HG03159 (cell line): ENCODE data around the gene ANKRD42.
"Not testable (repeated sequence)": the region's sequence is repeated elsewhere in the genome, so short reads cannot be mapped to it uniquely, and the experiment has no call there.

Experiments used
- ATAC-seq: cut with Tn5 transposase; IDR thresholded peaks from one replicate; pipeline ENCODE4 v1.9.1; 2021; ENCODE audit warnings: mild to moderate bottlenecking, moderate library complexity; ENCODE audit not compliant: unreplicated experiment

The ANKRD42 gene

DNA sequence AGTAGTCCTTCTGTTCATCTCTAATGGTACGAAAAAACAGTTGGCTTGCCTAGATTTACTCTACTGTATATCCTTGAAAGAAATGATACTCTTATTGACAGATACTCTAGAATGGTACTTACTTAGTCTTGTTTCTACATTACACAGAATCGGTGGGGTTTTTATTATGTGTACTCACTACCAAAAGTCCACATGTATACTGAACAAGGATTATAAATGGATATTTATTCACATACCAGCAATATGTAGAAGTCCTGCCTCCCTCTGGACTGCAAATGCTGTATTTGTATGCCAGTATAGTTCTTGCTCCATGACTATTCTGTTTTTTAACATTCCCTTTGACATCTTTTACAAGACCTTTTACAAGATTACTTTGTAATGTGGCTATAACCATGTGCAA is 22.6 kb upstream of the ANKRD42 start:
- no peak for ATAC-seq

DNA sequence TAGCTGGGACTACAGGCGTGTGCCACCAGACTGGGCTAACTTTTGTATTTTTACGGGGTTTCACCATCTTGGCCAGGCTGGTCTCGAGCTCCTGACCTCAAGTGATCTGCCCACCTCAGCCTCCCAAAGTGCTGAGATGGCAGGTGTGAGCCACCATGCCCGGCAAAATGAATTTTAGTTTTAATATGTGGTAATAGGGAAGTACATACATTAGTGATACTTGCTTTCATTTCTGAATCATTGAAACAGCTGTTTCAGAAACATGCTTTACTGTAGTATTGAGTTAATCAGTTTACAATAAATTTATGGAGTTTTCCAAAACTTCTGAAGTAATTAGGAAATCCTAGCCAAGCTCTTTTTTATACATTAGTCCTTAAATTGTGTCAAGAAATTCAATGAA is 21.0 kb upstream of the ANKRD42 start:
- ATAC-seq = no peak

DNA sequence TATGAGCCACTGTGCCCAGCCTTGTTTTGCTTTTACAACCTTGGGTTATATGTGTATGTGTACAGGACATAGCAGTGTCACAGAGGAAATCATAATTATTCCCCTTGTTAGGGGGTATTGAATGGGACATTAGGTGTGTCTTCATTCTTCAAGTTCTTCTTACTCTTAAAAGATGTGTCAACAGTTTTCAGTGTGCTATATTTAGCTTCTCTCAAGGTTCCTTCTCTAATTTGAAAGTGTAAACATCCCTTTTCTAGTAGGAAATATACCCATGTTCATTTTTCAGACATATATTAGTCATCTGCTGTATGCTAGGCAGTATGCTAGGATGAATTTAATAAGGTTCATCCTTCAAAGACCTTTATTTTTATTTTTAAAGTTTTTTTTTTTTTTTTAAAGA is 19.5 kb upstream of the ANKRD42 start:
- ATAC-seq = no peak

DNA sequence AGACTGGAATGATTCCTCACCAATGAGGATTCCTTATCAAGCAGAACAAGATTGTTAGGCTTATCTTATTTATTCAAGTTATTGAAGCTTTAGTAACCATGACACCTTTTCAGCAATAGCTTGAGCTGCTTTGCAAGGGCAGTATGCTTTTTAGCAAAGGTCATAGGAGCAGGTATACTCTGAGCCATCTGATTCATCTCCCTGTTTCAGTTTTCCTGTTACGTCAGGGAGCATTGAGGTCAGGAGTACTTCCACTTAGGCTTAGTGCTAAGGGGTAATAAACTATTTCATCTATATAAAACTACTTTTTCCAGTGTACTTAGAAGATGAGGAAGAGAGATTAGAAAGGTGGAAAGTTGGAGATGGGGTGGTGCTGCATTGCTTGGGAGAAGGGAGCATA is 17.7 kb upstream of the ANKRD42 start:
- ATAC-seq = no peak

DNA sequence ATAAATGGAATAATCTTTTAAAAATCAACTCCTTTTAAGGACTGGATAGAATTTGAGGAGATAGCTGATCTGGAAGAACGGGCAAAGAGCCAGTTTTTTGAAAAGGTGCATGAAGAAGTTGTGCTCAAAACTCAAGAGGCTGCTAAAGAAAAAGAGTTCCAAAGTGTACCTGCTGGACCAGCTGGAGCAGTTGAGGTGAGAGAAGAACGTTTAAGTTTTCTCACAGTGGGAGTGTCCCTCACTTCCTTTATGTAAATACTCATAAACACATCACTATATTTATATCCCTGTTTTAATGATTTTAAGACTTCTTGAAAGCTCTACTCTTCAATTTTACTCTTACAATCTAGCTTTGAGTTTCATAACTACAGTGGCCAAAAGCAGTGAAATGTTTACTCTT is 11.7 kb upstream of the ANKRD42 start:
- ATAC-seq = no peak

GRCh38 chr11:83185767-83186166 is 7.7 kb upstream of the ANKRD42 start:
- no peak for ATAC-seq

GRCh38 chr11:83187465-83187864 is 6.0 kb upstream of the ANKRD42 start:
- no peak for ATAC-seq

DNA sequence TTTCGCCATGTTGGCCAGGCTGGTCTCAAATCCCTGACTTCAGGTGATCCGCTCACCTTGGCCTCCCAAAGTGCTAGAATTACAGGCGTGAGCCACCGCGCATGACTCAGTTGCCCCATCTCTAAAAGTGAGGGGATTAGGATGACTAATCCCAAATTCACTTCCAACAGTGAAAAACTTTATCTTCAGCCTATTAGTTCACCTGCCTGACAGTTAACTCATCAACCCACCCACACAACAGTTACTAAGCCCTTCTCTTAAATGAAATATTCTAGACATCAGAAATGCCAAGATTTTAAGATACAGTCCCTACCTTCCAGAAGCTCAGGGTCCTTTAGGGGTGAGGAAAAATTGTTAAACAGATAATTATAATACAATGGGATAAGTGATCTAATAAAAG is 2.0 kb upstream of the ANKRD42 start:
- ATAC-seq = no peak

DNA sequence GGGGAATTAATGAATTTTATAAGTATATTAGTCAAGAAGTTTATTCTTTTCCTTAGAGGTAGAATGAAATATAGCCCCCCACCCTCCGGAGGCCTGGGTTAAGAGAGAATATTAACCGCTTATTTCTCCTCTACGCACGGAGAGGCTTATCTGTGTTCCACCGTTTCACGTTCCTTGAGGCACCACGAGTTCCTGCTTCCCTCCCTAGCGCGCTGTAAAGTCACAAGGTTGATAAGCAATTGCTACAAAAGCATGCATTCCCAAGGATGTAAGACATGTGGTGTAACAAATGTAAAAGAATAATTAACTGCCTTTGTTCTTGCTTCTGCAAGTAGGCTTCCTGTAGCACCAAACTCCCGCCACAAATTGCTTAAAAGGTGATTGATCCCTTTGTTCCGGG is 1.5 kb upstream of the ANKRD42 start:
- no peak for ATAC-seq

- ATAC-seq = no peak
These were observed 786 bp upstream of the ANKRD42 start for GRCh38 chr11:83192606-83193245.

DNA sequence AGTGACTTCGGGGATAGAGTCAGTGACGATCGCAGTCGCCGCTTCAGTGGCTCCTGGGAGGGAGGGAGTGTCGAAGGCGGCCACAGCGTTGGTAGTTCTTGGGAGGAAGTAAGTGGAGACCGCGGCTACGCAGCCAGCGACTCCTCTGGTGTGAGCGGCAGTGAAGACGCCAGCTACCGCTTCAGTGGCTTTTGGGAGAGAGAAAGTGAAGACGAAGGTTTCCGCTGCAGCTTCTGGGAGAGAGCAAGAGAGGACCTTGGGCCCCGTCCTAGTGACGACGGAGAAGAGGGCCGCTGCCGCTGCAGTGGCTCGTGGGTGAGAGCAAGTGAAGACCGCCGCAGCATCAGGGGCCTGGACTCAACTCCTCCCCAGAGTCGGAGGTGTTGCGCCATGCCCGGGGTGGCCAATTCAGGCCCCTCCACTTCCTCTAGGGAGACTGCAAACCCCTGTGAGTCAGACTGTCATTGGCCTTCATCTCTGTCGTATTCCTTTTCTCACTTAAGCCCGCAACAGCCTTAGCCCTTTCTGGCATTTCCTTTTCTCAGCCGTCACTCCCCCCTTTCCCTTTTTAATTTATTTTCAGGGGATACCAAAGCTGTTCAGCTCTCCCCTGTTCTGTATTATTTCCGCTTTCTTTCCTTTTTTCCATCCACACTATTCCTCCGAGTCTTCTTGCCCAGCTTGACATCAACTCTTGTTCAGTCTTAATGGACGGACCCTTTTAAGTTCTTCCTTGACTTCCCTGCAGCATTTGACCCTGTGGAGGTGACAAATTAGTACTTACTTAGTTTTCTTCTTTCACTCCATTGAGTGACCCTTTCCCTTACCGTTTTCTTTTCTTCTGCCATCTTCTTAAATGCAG is 1.0 kb downstream of the ANKRD42 start:
- peak; percentile 60 for ATAC-seq

DNA sequence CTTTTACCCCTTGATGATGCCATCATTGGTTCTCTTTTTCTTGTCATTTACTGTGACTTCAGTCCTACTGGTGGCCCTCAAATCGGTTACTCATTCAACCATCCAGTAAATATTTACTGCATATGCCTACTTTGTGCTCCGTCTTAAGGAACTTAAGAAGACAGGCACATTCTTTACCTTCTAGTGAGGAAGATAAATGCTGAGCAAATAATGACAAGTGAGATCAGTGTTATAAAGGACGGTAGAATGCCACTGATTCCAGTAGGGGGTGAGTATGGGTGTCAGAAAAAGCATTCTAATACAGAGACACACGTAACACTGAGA is 1.6 kb downstream of the ANKRD42 start:
- no peak for ATAC-seq

DNA sequence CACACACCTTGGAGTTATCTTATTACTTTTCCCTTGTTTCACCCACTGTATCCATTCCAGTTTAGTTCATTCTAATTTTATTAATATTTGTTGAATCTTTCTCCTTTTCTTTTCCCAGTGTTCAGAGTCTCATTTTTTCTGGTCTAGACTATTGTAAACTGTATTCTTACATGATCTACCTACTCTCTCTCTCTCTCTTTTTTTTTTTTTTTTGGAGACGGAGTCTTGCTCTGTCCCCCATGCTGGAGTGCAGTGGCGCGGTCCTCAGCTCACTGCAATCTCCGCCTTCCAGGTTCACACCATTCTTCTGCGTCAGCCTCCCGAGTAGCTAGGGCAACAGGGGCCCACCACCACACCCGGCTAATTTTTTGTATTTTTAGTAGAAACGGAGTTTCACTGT is 2.1 kb downstream of the ANKRD42 start:
- no peak for ATAC-seq

GRCh38 chr11:83200035-83200434 is 6.5 kb downstream of the ANKRD42 start:
- no peak for ATAC-seq

DNA sequence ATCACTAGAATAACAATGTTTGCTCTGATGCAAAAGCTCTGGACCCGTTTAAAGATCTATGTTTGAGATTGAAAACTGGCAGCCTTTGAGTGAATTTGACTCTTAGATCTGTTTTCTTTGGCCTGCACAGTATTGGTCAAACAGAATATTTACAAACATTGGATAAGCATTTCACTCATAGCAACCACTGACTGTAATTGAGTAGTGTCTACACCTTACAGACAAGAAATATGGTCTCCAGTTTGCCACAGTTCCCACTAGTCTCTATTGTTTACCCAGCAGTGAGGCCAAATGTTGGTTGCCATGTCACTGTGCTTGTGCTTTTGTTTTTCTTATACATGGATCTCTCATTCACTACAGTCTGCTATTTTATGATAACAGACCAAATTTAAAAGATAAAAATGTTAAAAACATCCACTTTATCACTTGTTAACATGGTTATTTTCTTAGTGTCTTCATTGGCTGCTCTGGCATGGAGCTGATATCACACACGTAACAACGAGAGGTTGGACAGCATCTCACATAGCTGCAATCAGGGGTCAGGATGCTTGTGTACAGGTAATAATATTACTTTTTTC is 12.2 kb downstream of the ANKRD42 start:
- no peak for ATAC-seq

DNA sequence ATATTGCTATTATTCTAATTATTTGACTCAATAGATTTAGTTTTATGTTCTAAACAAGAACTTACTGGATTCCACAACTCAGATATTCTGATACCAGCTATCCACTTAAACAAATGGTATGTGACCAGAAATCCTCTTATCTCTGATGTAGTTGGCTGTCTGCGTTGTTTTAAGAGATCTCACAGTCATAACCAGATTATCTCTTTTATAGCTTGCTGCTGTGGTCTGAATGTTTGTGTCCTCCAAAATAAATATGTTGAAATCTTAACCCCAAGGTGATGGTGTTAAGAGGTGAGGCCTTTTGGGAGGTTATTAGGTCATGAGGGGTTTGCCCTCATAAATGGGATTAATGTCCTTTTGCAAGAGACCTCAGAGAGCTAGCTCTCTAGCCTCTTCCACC is 12.7 kb downstream of the ANKRD42 start:
- ATAC-seq = no peak

DNA sequence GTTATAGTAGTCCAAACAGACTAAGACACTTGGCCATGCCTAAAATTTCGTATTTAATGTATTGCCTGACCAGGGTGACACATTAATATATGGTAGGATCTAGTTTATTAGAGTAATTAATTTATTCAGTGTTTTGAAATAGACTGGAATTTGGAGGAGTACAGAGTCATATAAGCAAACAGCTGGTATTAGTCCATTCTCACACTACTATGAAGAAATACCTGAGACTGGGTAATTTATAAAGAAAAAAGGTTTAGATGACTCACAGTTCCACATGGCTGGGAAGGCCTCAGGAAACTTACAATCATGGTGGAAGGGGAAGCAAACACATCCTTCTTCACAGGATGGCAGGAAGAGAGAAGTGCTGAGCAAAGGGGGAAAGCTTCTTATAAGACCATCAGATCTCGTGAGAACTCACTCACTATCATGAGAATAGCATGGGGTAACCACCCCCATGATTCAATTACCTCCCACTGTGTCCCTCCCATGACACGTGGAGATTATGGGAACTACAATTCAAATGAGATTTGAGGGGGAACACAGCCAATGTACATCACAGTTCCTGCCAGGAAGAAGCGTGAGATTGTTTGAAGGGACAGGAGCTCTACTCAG is 13.4 kb downstream of the ANKRD42 start:
- ATAC-seq = not testable (repeated sequence)

GRCh38 chr11:83219095-83219494 is 25.6 kb downstream of the ANKRD42 start:
- no peak for ATAC-seq

DNA sequence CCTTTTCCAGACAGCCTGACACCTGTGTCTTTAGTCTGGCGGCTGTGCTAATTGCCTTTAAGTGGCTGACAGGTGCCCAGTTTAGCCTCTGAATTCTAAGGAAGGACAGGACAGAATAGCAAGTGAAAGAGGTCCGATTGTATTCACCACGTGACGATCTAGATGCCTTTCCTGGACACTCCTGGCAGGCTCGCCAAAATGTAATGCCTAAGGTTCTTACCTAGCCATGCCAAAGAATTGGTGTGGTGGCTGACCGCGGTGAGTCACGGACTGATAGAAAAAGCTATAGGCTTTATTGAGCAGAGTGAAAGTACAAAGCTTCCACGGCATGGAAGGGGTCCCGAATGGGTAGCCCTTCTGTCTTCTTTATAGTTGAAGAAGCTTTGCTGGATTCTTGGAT is 26.7 kb downstream of the ANKRD42 start:
- ATAC-seq = no peak

DNA sequence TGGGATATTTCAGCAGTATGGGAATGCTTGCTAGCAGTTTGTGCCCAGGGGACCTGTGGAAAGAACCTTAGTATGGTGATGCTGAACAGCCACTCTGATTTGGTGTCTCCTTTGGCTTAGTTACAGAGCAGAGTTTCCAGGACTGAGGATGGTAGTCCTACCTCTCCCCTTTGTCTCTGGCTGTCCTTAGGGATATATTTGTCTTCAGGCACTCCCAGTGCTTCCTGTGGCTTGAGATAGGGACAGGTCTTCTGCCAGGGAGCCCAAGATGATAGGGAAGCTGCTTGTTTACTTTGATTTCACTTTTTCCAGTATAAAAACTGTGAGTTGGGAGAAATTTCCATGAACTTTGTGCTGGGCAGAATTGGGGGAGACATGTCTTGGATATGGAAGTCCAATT is 28.2 kb downstream of the ANKRD42 start:
- ATAC-seq = no peak

- ATAC-seq = no peak
These were observed 29.0 kb downstream of the ANKRD42 start for GRCh38 chr11:83222499-83222898.

GRCh38 chr11:83223457-83223856 is 29.9 kb downstream of the ANKRD42 start:
- no peak for ATAC-seq
